ENCODE data around the gene ARSA. TPM values are rescaled to one million over a fixed set of nuclear protein-coding genes. Genes with fewer than 3 reads are reported as not detected.
"Not testable (repeated sequence)": the region's sequence is repeated elsewhere in the genome, so short reads cannot be mapped to it uniquely, and the experiment has no call there.

The ARSA gene
- total RNA-seq, 1 donor from 2014 or later: 61.9 TPM

DNA sequence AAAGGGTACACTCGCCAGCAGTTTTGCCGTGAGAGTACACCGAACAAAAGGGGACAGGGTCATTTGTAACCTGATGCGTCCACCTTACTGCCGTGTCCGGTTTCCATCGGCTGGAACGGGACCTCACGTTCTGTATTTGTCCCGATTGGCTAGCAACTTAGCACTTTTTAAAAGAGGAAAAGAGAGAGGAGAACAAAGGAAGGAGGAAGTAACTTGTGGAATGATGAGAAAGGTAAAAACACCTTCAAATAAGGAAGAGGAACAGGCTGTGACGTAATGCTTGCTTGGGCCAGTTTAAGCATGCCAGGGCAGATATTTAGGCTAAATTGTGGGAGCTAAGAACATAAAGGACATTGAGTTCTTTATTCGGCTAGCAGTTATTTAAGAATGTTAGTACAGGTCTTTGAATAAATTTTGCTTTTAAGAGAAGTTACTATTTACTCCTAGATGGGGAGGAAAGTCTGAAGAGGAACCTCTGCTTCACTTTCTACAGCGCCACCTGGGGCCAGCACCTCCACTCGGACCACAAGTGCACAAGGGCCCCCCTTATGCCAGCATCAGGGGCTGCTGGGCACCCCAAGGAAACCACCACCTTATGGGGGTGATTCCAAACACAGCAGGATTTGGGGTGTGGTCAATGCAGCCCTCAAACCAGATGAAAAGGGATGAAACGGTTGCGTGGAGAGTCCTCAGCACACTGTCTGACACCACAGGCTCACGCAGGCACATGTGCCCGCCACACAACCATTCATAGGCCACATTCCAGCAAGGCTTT, 5.8 kb downstream of the ARSA start:
- DNase-seq (ENCODE audit: low spot score): no peak

DNA sequence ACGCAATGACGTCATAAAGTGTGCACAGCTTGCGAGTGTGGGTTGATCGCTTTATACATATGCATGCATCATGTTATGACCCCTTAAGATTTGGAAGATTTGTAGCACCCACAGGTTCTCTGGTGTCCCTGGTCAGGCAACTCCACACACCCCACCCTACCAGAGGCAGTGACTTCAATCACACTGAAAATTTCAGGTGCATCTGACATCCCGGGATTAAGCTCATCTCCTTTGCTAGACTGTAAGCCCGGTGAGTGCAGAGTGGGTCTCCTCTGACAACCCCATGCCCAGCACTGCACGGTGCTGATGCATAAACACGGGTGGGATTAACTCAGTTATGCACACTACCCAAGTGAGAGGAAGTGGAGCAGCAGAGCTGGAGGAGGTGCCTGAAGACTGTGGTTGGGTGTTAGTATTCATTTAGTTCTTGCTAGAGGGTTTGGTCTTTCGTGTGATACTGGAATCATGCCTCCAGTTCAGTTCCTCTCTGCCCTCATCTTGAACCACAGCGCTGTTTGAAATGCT, 6.5 kb downstream of the ARSA start:
- DNase-seq (ENCODE audit: low spot score): no peak

DNA sequence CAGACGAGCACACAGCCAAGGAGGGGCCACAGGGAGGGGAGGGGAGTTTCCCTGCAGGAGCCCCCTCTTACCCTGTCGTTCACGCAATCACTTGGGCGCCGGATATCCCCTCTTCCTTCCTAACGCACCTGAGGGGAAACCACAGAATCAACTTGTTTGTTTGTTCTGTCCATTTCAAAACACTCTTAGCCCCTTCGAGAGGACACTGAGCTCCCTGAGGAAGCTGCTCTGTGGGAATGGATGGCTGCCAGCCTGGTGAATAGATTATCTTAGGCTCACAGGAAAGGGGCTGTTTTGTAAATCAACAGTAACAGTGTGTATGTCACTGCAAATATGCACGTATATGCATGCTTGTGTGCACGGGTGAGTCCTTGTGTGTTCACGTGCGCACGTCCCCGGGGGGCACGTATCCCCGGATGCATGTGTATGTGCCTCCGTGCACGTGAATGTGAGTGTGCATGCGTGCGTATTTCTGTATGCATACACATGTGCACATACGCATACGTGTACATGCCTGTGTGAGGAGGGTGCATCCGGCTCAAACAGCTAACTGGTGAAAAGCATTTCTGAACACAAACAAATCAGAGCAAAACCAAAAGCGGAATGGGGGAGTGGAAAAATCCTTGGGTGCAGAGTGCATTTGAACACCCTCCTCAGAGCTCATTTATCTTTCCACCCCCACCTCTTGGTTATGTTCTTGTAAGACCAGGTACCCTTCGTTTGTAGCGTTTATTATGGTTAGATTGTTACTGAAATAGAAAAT, 7.2 kb downstream of the ARSA start:
- peak; percentile 85 for DNase-seq (ENCODE audit: low spot score)

DNA sequence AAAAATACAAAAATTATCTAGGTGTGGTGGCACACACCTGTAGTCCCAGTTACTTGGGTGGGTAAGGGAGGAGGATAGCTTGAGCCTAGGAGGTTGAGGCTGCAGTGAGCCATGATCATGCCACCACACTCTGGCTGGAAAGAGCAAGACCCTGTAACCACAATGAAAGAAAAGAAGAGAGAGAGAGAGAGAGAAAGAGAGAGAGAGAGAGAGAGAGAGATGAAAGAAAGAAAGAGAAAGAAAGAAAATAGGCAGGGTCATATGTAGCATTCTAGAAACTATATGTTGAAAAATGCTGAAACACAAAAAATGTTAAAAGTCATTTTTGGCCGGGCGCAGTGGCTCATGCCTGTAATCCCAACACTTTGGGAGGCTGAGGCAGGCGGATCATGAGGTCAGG, 13.7 kb downstream of the ARSA start:
- DNase-seq (ENCODE audit: low spot score): not testable (repeated sequence)

DNA sequence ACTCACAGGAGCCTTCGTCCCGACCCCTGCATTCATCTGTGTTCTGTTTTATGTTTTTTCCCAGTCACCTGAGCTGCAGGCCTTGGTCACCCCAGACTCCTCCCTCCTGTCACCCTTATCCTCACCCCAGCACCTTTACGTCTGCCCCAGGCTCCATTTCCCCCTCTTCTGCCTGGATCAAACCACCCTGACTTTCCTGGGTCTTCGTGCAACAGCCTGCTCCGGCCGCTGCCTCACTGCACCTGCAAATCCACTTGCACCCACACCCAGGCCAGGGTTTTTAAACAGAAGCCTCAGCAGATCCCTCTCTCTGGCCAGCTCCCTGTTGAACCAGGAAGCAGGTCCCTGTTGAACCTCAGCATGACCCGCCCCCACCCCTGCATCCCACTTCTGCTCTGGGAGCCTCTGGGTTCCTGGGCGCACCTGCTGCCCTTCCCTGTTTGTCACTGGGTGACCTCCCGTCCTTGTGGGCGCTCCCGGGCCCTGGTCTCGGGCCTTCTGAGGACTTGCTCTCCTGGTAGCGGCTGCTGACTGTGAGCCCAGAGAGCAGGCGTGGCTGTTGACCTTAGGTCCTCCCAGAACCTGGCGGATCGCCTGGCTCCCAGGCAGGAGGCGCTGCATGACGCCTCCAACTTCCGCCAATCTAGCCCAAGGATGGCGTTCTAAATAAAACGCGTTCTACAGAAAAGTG, 14.5 kb downstream of the ARSA start:
- no peak for DNase-seq (ENCODE audit: low spot score)

DNA sequence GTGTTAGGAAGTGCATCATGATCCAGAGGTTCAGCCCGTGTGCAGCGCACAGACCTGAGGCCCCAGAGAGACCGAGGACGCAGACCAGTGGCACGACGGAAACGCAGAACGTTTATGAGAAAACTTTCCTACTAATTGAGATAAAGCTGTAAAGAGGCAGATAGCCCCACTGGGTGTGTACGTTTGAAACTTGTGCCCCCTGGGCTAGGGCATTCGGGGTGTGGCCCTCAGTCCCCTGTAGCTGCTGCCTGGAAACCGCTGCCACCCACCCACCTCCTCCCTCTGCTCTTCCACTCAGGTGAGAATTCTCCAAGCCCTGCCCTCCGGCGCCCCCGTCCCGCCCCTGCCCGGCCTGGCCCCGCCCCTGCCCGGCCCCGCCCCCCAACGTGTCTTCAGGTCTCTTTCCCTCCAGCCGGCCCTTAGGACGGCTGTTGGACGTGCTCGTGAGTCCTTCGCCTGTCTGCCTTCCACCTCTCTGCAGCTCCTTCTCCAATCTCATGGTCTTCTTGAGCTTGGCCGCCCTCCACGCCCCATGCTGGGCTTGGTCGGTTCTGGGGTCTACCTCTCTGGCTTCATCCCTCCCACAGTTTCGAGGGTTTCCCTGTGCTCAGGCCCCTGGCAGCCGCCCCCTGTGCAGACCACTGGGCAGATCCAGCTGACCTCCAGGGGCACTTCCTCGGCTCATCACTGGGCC, 15.3 kb downstream of the ARSA start:
- DNase-seq (ENCODE audit: low spot score): no peak

DNA sequence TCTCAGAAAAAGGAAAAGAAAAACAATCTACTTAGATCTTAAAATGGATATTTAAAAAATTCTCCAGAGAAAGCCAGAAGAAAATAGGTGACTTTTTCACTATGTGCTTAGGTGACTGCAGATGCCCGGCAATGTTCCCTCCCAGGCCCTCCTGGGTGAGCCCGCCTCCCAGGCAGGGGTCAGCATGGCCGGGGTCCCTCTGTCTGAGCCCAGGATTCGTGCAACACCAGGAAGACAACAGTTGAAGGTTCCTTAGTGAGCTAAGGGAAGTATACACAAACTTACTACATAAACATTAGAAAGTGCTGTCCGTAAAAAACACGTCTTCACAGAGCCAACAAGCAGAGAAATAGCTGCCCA, 15.8 kb downstream of the ARSA start:
- no peak for DNase-seq (ENCODE audit: low spot score)

DNA sequence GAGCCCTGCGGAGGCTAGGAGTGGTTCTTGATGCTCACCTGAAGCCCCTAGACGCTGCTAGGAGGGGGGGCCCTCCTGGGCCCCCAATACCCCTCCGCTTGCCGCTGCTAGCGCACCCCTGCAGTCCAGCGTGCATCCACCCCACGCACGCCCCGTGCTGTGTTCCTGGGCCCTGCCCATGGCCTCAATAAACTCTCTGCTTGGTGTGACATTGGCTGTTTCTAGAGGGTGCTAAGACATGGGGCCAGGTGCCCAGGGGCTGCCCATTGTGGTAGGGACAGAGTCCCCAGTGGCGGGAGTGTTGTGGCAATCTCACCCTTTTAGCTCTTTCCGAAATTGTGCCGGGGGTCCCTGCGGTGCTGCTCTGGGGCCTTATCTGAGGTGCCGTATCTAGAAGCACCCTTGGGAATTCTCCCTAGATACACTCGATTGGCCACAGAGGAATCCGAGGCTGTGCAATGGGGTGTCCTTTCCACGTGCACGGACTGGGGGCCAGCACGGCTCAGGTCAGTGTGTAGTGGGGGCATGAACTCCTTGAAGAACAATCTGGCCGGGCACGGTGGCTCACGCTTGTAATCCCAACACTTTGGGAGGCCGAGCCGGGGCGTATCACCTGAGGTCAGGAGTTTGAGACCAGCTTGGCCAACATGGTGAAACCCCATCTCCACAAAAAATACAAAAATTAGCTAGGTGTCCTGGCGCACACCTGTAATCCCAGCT, 16.5 kb downstream of the ARSA start:
- DNase-seq (ENCODE audit: low spot score): no peak

DNA sequence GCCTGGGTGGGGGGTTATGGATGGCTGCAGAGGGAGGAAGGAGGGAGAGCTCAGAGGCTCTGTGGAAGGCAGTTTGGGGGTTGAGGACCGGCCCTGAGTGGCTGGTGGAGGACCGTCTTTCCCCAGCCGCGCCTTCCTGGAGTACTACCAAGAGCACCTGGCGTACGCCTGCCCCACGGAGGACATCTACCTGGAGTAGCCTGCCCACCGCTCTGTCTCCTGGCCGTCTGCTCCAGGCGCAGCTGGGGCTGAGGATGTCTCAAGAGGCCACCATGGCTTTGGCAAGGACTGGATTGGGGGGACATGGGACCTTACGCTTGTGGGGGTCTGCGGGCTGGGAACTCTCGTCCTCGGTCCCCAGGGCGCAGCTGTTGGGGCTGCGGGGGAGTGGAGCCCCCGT, 17.4 kb downstream of the ARSA start:
- DNase-seq (ENCODE audit: low spot score): no peak

DNA sequence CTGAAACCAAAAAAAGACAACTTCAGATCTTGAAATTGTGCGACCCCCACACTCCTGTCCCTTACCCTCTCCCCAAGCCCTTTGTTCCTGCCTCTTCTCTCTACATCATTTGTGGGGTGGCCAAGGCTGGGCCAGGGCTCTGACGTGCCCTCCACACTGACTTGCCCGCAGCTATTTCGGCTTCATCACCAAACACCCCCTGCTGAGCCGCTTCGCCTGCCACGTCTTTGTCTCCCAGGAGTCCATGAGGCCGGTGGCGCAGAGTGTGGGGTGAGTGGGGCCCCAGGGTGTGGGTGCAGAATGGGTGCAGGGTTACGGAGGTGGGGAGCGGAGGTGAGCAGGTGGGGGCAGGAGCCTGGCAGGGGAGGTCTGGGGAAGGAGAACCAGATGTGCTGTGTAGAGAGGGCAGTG, 17.9 kb downstream of the ARSA start:
- no peak for DNase-seq (ENCODE audit: low spot score)

DNA sequence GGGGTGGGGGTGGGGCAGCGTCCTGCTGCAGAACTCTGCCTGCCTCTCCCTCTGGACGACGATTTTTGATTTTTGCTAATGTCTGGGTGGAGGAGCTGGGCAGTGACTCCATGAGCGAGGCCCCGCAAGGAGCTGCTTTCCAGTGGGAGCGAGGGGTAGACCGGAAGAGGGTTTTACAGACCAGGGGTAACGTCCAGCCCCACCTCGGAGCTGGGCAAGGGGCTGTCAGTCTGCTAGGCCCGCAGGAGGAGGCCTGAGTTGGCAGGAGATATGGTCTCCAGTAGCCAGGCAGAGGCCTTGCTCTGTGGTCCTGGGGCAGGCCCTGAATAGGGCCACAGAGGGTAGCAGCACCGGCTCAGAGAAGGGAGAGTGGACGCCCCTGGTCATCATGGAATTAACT, 18.4 kb downstream of the ARSA start:
- no peak for DNase-seq (ENCODE audit: low spot score)

DNA sequence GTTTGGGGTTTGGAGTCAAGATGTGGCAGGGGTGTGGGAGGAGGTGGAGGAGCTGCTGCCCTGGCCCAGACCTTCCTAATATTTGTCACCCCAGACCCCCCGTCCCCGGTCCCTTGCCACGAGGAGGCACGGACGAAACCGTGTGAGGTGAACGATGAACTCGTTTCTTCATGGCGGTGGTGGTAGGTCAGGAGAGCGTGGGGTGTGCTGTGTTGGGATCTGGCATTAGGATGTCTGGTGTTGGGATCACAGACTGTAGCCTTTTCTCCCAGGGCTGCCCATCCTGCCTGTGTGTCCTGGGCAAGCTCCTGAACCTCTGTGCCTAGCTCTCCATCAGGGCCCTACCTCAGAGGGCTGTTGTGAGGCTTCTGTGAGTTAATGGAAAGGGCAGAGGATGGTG, 19.0 kb downstream of the ARSA start:
- DNase-seq (ENCODE audit: low spot score): no peak

DNA sequence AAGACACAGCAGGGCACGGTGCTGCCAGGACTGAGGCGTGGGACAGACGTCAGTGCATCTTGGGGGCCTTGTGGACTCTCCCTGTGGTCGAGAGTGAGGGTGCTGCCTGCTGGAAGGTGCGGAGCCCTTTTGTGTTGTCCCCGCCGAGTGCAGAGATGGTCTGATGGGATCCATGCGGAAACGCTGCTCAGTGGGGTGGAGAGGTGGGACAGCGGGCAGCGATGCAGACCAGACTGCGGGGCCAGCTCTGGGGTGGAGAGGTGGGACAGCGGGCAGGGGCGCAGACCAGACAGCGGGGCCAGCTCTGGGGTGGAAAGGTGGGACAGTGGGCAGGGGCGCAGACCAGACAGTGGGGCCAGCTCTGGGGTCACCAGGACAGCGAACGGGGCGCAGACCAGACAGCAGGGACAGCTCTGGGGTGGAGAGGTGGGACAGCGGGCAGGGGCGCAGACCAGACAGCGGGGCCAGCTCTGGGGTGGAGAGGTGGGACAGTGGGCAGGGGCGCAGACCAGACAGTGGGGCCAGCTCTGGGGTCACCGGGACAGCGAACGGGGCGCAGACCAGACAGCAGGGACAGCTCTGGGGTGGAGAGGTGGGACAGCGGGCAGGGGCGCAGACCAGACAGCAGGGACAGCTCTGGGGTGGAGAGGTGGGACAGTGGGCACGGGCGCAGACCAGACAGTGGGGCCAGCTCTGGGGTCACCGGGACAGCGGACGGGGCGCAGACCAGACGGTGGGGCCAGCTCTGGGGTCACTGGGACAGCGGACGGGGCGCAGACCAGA, 19.7 kb downstream of the ARSA start:
- not testable (repeated sequence) for DNase-seq (ENCODE audit: low spot score)

DNA sequence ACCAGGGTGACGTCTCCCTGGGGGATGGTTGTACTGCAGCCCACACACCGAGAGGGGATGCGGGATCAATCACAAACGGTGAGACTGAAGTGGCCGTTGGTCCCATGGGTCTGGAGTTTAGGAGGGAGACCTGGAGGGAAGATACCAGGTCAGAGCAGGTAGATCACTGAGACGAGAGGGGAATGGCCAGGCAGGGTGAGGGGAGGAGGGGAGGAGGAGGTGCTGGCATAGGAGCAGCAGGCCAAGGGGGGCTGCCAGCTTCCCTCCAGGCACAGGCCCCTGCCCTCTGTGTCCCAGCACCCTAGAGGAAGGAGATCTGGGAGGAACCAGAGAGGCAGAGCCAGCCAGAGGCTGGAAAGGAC, 20.3 kb downstream of the ARSA start:
- DNase-seq (ENCODE audit: low spot score): no peak

DNA sequence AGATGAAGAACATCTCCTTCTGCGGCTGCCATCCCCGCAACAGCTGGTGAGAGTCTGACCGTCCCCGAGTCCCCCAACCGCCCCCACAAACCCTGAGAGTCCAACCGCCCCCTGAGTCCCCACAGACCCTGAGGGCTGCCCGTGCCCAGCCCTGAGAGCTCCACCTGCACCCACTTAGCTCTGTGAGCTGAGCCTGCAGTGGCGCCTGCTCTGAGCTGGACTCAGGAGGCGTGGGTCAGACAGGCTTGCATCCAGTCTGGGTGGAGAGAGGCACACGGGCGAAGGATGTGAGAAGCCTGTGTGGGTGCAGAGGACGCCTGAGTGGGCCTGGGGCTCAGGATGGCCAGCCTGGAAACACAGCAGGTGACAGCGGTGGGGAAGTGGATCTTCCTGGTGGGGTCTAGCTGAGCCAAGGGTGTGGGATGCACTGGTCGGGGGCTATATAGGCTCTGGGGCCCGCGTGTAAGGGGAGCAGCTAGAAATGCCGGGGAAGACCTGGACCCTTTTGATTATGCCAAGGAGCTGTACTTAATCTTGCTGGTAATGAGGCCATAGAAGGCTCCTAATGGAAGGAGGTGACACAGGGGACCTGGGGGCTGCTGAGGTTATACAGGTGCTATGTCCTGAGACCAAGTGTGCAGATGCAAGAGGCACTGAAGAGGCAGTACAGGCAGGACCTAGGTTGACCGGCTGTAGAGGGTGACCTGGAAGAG, 20.9 kb downstream of the ARSA start:
- no peak for DNase-seq (ENCODE audit: low spot score)

DNA sequence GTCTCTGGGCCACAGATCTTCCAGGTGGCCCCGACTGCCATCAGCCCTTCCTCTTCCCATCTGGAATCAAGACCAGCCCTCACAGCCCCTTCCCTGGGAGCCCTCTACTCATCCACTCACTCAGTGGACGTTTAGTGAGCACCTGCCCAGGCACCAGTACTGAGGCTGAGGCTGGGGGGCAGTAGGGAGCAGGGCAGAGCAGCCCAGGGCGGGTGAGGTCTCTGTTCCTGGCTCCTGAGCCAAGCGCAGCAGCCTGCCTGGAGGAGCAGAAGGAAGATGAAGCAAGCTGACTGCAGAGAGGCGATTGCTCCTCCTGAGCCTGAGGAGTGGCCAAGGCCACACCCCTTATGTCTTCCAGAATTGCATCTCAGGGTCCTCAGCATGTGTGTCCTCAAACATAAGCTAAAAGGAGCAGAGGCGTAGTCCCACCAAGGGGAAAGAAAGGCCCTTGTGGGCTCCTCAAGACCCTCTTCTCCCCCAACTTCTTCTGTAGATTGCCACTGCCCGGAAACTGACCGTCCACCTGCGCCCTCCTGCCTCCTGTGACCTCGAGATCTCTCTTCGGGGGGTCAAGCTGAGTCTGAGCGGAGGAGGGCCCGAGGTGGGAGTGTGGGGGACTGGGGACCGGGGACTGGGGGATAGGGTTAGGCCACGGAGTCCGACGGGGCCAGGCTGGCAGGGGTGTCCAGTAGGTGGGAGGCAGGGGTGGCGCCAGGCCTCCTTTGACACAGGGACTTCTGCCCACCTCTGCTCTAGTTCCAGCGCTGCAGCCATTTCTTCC, 21.6 kb downstream of the ARSA start:
- DNase-seq (ENCODE audit: low spot score): no peak

DNA sequence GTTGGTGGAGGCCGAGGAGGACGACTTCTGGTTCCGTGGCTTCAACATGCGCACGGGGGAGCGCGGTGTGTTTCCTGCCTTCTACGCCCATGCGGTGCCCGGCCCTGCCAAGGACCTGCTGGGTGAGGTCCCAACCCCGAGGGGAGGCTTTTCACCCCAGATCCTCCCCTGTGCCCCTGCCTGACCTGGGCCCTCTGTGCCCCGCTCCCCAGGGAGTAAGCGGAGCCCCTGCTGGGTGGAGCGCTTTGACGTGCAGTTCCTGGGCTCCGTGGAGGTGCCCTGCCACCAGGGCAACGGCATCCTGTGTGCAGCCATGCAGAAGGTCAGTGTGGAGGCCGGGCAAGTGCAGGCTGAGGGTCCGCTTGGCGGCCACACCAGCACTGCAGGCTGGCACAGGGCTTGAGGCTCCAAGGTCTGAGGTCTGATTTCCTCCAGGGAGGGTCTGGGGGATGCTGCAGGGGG, 22.3 kb downstream of the ARSA start:
- no peak for DNase-seq (ENCODE audit: low spot score)

DNA sequence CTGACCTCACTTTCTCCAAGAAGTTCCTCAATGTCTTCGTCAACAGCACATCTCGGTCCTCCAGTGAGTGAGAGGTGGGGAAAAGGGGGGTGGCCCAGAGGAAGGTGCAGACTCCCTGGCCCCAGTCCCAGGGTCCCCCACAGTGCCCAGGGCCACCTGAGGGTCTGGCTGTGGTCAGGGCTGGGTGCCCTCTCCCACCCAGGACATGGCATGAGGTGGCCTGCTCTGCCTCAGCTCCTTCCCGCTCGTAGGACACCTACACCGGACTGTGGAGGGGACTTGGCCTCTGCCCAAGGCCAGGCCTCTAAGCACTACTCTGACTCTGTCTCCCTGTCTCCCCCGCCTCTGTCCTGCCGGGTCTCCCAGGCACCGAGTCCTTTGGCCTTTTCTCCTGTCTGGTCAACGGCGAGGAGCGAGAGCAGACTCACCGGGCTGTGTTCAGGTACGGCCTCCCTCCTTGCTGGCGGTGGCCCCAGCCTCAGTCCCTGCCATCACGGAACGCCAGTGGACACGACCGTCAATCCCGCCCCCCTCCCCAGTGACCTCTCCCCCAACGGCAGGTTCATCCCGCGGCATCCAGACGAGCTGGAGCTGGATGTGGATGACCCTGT, 22.8 kb downstream of the ARSA start:
- no peak for DNase-seq (ENCODE audit: low spot score)
